Choroid plexus epithelial cell (primary cell): Measurements from ENCODE around the gene NKX2-2.

ENCODE experiments used
- DNase-seq: peaks from one replicate; pipeline ENCODE4 v3.0.0-alpha.2; 2010; ENCODE audit warnings: low read depth
- H3K4me3 ChIP-seq: 2 replicates; pipeline ENCODE4 v1.5.1; 2011; ENCODE audit warnings: low read depth, mild to moderate bottlenecking, control low read depth, low read length, moderate library complexity
- TF ChIP-seq, protein P1 (sequence below): conservative IDR thresholded peaks from 2 replicates; pipeline ENCODE4 v1.5.1; 2011; ENCODE audit warnings: low read depth, mild to moderate bottlenecking, control low read depth, inconsistent platforms, low read length, moderate library complexity

The NKX2-2 gene

DNA sequence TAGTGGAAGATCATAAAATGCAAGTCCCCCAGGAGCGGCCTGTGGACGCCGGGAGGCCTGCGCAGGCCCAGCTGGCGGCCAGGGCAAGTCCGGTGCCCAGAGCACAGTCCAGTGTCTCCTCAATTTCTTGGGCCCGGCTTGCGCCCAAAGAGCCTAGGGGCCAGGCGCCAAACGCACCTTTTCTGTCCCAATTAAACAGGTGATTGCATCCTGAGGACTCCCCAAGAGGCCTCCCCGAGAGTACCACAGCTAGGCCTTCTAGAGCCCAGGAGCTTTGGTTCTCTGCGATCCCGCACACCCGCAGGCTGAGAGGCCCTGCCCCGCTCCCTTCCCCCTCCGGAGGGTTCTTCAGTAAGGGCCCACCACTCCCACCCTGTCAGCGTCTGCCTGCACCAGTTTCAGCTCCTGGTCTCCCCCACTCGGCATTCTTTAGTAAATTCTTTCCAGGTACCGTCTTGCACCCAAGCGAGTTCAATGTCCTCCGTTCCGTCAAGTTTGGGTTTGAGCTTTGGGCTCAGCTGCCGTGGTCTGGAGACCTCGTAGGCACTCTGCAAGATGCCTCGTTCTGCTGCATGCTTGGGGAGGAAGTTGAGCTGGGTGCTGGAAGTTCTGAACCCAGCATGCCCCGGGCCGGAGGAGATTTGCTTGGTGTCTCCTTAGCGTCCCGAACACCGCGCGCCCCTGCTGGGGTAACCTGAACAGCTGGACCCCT, 3.9 kb upstream of the NKX2-2 start:
- no peak overlapping the region for H3K4me3 ChIP-seq
- TF ChIP-seq, protein P1, sequence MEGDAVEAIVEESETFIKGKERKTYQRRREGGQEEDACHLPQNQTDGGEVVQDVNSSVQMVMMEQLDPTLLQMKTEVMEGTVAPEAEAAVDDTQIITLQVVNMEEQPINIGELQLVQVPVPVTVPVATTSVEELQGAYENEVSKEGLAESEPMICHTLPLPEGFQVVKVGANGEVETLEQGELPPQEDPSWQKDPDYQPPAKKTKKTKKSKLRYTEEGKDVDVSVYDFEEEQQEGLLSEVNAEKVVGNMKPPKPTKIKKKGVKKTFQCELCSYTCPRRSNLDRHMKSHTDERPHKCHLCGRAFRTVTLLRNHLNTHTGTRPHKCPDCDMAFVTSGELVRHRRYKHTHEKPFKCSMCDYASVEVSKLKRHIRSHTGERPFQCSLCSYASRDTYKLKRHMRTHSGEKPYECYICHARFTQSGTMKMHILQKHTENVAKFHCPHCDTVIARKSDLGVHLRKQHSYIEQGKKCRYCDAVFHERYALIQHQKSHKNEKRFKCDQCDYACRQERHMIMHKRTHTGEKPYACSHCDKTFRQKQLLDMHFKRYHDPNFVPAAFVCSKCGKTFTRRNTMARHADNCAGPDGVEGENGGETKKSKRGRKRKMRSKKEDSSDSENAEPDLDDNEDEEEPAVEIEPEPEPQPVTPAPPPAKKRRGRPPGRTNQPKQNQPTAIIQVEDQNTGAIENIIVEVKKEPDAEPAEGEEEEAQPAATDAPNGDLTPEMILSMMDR, result no peak
- DNase-seq, result no peak

DNA sequence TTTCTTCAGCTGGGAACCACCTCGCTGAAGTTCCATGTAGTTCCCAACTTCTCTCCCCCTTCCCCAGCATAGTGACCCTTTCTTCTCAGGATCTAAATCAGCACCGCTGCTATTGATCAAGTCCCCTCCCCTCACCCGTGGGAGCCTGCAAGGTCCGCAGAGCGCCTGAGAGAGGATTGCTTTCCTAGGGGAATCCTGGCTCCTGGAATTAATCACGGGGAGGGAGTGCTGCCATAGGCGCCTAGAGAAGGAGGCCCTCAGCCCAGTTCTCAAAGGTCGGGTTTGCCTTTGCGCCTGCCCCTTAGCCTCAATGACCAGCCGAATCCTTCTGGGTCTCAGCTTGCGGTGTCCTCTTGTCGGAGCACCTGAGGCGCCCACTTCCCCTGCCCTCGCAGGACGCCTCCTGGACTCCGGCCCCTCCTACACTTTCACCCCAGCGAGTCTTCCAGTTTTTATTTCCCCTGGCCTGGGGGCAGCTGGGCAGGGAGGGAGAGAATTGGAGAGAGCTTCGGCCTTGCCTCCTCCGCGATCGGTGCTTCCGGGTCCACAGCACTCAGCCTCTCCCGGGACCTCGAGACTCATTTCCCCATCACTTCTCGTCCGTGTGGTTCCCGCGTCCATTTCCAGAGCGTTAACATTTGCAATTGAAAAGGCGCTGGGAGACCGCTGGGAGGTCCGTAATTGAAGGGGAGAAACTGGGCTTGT, 3.1 kb upstream of the NKX2-2 start:
- H3K4me3 ChIP-seq, result no peak overlapping the region

DNA sequence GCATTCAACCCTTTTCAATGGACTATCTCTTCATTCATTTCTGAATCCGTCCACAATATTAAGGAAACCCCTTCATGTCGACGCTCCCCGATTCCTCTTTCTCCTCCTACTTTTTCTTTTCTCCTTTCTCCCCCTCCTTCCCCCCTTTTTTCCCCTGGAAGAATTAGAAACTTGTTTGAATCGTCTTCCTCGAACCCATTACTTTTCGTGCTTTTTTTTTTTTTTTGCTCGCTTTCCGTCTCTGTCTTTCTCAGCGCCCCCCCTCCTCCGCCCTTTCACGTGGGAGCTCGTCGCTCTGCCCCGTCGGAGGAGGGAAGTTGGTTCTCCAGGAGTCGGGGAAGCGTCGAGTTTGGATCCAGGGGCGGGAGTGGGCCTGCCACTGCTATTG, 2.3 kb upstream of the NKX2-2 start:
- H3K4me3 ChIP-seq, result no peak overlapping the region
- DNase-seq, result no peak
- TF ChIP-seq, protein P1, result no peak

More for the DNA sequence above, 3.1 kb upstream of the NKX2-2 start:
- DNase-seq, result no peak
- TF ChIP-seq, protein P1, result no peak

DNA sequence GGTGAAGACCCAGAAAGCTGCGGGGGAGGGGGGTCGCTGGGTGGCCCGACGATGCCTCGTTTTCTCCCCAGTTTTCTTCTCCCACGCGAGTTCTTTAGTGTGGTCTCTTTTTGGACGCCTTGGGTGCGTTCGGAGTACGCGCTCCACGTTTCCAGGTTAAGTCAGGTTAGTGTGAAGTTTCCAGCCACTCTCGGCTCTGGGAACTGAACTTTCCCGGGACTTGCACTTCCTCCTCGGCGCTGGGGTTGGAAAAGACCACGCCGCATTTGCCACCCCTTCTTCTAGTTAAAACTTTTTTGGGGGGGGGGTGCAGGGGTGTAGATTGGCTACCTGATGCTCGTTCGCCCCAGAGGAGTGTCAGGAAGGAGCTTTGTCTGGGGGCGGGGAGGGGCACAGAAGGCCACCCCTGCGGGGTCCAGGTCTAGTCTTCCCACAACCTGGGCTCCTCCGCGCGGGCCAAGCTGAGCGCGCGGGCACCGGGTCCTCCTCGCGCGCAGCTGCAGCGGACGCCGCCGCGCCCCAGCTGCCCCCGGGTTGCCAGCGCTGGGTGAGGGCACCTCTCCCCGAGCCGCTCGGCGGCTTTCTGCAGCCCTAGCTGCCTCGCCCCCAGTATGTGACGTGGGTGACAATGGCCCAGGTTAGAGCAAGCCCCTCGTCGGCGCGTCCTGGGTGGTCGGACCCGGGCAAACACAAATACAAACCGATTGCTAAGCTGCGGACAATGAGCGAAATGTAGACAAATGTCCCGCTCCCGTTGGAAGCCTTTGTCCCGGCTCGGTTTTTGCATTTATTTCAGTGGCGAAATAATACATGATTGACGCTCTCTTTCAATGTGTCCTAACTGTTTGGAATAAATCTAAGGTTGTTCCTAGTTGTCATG, 1.7 kb upstream of the NKX2-2 start:
- no peak for DNase-seq
- no peak overlapping the region for H3K4me3 ChIP-seq
- TF ChIP-seq, protein P1, result no peak

DNA sequence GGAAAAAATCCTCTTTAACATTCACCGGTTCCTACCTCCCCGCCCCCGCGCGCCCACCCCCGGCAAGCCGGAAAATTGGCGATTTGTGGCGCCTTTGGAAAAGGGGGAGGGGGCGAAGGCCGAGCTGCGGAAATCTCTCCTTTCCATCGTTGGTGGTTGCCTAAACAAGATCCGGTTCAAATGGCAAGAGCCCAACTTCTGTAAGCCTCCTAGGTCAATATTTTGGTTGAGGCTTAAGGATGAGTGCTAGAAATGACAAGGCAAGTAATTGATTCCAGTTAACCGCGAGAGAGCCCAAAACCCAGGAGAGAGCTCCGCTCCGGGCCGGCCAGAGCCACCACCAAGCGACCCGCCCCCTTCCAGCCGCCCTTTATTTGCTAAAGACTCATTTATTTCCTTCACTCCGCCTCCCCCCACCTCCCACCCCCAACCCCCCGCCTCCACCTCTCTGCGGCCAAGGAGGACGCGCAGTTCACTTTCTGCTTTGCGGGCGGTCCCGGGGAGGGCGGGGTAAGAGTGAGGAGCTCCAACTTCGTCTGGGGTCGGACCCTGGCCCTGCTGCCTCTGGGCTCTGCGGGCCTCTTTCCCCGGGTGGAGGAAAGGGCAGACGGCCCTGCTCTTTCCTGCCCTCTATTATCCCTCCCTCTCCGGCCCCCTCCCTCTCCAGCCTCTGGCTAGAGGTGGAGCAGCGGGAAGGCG, 838 bp upstream of the NKX2-2 start:
- H3K4me3 ChIP-seq, result no peak overlapping the region
- TF ChIP-seq, protein P1, result no peak
- DNase-seq, result no peak

DNA sequence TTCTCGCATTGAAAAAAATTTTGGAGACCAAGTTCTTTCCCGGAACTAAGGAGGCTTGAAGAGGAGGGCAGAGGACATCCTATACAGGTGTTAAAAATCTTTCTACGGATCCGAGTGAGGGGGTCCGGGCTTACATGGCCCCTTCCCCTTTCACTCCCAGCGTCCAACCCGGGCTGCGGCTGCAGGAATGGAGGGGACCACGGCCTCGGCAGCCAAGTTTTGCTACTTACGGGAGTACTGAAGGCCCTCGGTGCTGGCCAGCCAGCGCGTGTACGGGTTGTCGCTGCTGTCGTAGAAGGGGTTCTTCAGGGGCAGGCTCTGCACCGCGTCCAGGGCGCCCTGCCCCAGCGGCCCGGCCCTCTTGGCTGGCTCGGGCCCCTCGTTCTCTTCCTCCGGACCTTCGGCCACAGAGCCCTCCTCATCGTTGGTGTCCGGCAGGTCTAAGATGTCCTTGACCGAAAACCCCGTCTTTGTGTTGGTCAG, 642 bp downstream of the NKX2-2 start:
- DNase-seq, result no peak
- TF ChIP-seq, protein P1, result no peak
- H3K4me3 ChIP-seq, result no peak overlapping the region
